Adrenal gland (tissue), 5 donors: Measurements from ENCODE around the gene LMAN1L.

Experiments used
- CTCF ChIP-seq, 6 experiments: fragments of 450-650 bp in 4 of 6; fragments of 200-600 bp in 2 of 6; sonication (generic) in 1 of 6; IDR thresholded peaks; 1 replicate in 5 of 6; 2 replicates in 1 of 6; pipeline versions ENCODE4 v1.5.1 to v1.8.0; 2016 to 2021; ENCODE audit warnings: antibody characterized with exemption in 6 of 6, mild to moderate bottlenecking in 2 of 6, moderate library complexity in 1 of 6
- POLR2A ChIP-seq, 2 donors: fragments of 450-650 bp; IDR thresholded peaks; one replicate each; pipeline ENCODE4 v1.6.1; 2017; ENCODE audit warnings: antibody characterized with exemption in 2 of 2, mild to moderate bottlenecking in 2 of 2, moderate library complexity in 1 of 2
- donor health status: DM: no; HTN: no; CAD: no.

- TF ChIP-seq CTCF (IDR thresholded peaks at IDR 0.05), result no peak
- peak; percentile 65 to 76 for TF ChIP-seq POLR2A (IDR thresholded peaks at IDR 0.05)
Measured at GRCh38 chr15:74873036-74873755, 60.6 kb downstream of the LMAN1L start, which contains the start of gene SCAMP2.
